ENCODE results near the gene GPR151. TPM values are rescaled to one million over a fixed set of nuclear protein-coding genes. Genes with fewer than 3 reads are reported as not detected.

Gene GPR151
- total and polyA plus RNA-seq, 4 donors: 0.06 to 0.20 (median 0.12) TPM

DNA sequence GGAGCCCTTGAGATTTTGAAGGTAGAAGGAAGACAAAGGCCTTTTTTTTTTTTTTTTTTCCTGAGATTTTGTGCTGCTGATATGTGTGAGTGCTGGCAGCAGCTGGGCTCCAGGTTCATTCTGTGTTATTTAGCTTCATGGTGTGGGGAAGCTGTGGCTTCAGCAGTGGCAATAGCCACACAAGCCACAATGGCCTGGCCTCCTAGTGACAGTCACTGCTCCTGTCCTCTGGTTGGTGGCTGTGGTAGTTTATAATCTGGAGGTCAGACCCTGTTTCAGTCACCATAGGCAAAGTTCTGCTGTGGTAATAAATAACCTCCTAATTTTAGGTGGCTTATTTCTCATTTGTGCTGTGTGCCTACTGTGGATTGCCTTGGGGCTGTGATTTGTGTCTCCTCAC, 28.2 kb upstream of the GPR151 start:
- Histone ChIP-seq H3K4me3 (ENCODE audit: low read depth, low read length) (no peak overlapping the region), H3K4me1 (ENCODE audit: control insufficient read depth, insufficient read depth, low read length) (peaks cover 6% of the 10 kb centered on the region)
- DNase-seq (ENCODE audit: low read depth in 4 of 6, low spot score in 6 of 6): no peak

DNA sequence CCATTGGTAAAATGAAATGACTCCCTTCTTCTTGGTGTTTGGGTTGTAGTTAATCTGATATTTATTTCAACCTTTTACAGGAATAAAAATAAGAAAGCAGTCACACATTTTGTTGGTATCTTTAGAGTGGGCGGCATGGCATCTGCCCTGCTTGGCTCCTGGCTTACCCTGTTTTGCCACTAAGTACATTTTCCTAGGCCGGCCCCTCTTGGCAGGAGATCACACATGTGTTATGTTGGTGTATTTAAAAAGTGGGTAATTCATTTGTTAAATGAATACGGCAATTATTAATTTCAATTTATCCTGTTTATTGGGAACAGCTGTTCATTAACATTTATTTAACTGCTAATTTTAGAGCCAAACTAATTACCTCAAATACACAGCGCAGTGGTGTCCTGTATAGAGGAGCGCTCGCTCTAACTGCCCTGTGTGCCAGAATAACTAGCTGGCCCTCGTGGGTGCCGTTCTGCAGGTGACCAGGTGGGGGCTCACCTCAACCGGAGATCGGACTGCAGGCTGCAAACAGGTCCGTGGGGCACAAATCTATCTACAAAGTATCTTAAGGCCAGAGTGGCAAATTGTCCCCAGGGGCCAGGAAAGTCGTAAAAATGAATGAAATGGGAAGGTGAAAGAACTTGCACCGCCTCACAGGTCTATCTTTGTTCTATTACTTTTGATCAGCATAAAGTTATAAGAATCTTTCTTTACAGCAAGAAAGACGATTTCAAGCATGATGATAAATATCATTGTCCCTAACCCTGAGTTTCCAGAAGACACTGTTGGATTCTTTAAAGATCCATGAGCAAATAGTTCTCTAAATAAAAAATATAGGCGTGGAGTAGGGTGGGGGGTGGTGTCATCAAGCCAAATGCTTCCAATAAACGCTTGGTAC, 26.2 kb upstream of the GPR151 start:
- Histone ChIP-seq H3K27me3 (ENCODE audit: control insufficient read depth, insufficient read depth, low read length) (no peaks in the 10 kb centered on the region), H3K27ac (ENCODE audit: low read depth, low read length) (no peak overlapping the region), H3K4me1 (ENCODE audit: control insufficient read depth, insufficient read depth, low read length) (peaks cover 6% of the 10 kb centered on the region), H3K9me3 (ENCODE audit: control insufficient read depth, insufficient read depth, low read length) (no peaks in the 10 kb centered on the region), H3K36me3 (ENCODE audit: control insufficient read depth, insufficient read depth, low read length) (no peaks in the 10 kb centered on the region), H3K4me3 (ENCODE audit: low read depth, low read length) (no peak overlapping the region)
- DNase-seq (ENCODE audit: low read depth in 4 of 6, low spot score in 6 of 6): peak; percentile 49 to 94 (median 56)
- 7% methylated on average over 6 of the region's 16 CpGs for WGBS (ENCODE audit: insufficient coverage)

More for the DNA sequence above, 28.2 kb upstream of the GPR151 start:
- no peak overlapping the region for H3K27ac ChIP-seq (ENCODE audit: low read depth, low read length)
- H3K36me3 ChIP-seq (ENCODE audit: control insufficient read depth, insufficient read depth, low read length): no peaks in the 10 kb centered on the region
- H3K9me3 ChIP-seq (ENCODE audit: control insufficient read depth, insufficient read depth, low read length): no peaks in the 10 kb centered on the region
- no peaks in the 10 kb centered on the region for H3K27me3 ChIP-seq (ENCODE audit: control insufficient read depth, insufficient read depth, low read length)

DNA sequence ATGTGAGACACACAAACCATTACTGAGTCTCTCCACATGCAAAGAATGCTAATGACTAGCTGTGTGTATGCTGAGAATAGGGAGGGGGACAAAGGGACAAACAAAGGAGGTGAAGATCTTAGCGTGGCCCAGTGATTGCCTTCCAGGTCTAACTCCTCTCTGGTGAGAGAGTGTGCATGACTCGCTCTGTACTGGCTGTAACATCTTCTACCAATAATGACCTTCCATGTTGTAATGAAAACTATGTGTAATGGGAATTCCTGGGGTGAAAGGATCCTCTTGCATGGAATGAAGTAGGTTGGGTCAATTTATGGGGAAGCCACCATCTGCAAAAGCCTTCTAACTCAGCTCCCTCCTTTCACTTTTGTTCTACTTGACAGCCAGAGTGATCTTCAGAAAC, 24.4 kb upstream of the GPR151 start:
- no peak for DNase-seq (ENCODE audit: low read depth in 4 of 6, low spot score in 6 of 6)
- 40% methylated on average over 1 of the region's 2 CpGs for WGBS (ENCODE audit: insufficient coverage)
- Histone ChIP-seq H3K4me3 (ENCODE audit: low read depth, low read length) (no peak overlapping the region), H3K9me3 (ENCODE audit: control insufficient read depth, insufficient read depth, low read length) (no peaks in the 10 kb centered on the region), H3K4me1 (ENCODE audit: control insufficient read depth, insufficient read depth, low read length) (peaks cover 6% of the 10 kb centered on the region), H3K36me3 (ENCODE audit: control insufficient read depth, insufficient read depth, low read length) (no peaks in the 10 kb centered on the region), H3K27me3 (ENCODE audit: control insufficient read depth, insufficient read depth, low read length) (no peaks in the 10 kb centered on the region), H3K27ac (ENCODE audit: low read depth, low read length) (no peak overlapping the region)

DNA sequence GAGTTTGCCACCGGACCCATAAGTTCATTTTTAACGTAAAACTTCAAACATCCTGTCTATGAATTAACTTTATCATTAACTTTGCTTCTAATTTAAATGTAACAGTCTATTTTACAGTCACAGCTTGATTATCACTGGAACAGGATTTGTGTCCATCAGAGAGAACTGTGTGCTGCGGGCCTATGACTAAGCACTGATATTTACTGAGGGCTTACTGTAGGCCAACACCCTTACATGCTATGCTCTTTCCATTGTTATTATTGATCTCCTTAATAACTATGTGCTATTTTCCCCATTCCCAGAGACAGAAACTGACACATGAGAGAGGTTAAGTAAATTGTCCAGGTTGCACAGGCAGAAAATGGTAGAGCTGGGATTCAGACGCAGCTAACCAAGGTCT, 24.0 kb upstream of the GPR151 start:
- Histone ChIP-seq H3K4me1 (ENCODE audit: control insufficient read depth, insufficient read depth, low read length) (peaks cover 6% of the 10 kb centered on the region), H3K9me3 (ENCODE audit: control insufficient read depth, insufficient read depth, low read length) (no peaks in the 10 kb centered on the region), H3K4me3 (ENCODE audit: low read depth, low read length) (no peak overlapping the region), H3K27me3 (ENCODE audit: control insufficient read depth, insufficient read depth, low read length) (no peaks in the 10 kb centered on the region), H3K36me3 (ENCODE audit: control insufficient read depth, insufficient read depth, low read length) (no peaks in the 10 kb centered on the region), H3K27ac (ENCODE audit: low read depth, low read length) (no peak overlapping the region)
- WGBS (ENCODE audit: insufficient coverage): no CpG with 5 or more reads among the region's 4 CpGs
- DNase-seq (ENCODE audit: low read depth in 4 of 6, low spot score in 6 of 6): no peak

DNA sequence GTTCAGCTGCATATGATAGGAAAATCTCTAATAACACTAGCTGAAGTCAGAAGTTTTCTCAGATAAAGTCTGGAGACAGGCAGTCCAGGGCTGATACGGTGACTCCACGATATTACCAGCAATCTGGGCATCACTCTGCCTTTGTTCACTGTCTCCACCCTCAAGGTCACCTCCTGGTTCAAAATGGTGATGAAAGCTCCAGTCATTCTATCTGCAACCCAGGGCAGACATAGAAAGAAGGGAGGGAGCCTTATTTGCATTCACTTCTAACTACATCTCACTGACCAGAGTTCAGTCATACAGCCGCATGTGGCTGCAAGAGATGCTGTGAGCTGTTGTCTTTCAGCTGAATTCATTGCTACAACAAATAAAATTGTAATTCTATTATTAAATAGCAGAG, 22.4 kb upstream of the GPR151 start:
- WGBS (ENCODE audit: insufficient coverage): no CpG with 5 or more reads among the region's 3 CpGs
- no peak for DNase-seq (ENCODE audit: low read depth in 4 of 6, low spot score in 6 of 6)
- no peaks in the 10 kb centered on the region for H3K9me3 ChIP-seq (ENCODE audit: control insufficient read depth, insufficient read depth, low read length)
- H3K36me3 ChIP-seq (ENCODE audit: control insufficient read depth, insufficient read depth, low read length): no peaks in the 10 kb centered on the region
- H3K27me3 ChIP-seq (ENCODE audit: control insufficient read depth, insufficient read depth, low read length): no peaks in the 10 kb centered on the region
- H3K4me3 ChIP-seq (ENCODE audit: low read depth, low read length): no peak overlapping the region
- peaks cover 6% of the 10 kb centered on the region for H3K4me1 ChIP-seq (ENCODE audit: control insufficient read depth, insufficient read depth, low read length)
- no peak overlapping the region for H3K27ac ChIP-seq (ENCODE audit: low read depth, low read length)

DNA sequence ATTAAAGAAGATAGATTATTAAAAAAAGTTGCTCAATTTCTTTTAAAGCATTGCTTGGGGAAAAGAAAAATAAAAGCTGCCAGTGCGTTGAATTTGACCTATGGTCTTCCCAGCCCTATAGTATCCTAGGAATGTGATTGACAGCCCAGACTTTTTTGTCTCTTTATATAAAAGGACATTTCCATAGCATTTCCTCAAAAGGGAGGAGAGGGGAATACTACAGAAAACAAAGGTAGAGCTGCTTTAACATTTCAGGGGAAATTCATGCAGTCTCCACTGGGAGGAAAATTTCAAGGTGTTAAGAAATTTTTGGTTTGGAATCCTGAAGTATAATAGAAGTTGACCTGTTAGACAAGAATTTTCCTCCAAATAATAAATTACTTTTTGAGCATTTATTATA, 17.9 kb upstream of the GPR151 start:
- no peak overlapping the region for H3K4me3 ChIP-seq (ENCODE audit: low read depth, low read length)
- H3K36me3 ChIP-seq (ENCODE audit: control insufficient read depth, insufficient read depth, low read length): no peaks in the 10 kb centered on the region
- no peak for DNase-seq (ENCODE audit: low read depth in 4 of 6, low spot score in 6 of 6)
- WGBS (ENCODE audit: insufficient coverage): no CpG with 5 or more reads among the region's 1 CpG
- no peaks in the 10 kb centered on the region for H3K4me1 ChIP-seq (ENCODE audit: control insufficient read depth, insufficient read depth, low read length)
- H3K9me3 ChIP-seq (ENCODE audit: control insufficient read depth, insufficient read depth, low read length): no peaks in the 10 kb centered on the region
- H3K27me3 ChIP-seq (ENCODE audit: control insufficient read depth, insufficient read depth, low read length): no peaks in the 10 kb centered on the region
- no peak overlapping the region for H3K27ac ChIP-seq (ENCODE audit: low read depth, low read length)

DNA sequence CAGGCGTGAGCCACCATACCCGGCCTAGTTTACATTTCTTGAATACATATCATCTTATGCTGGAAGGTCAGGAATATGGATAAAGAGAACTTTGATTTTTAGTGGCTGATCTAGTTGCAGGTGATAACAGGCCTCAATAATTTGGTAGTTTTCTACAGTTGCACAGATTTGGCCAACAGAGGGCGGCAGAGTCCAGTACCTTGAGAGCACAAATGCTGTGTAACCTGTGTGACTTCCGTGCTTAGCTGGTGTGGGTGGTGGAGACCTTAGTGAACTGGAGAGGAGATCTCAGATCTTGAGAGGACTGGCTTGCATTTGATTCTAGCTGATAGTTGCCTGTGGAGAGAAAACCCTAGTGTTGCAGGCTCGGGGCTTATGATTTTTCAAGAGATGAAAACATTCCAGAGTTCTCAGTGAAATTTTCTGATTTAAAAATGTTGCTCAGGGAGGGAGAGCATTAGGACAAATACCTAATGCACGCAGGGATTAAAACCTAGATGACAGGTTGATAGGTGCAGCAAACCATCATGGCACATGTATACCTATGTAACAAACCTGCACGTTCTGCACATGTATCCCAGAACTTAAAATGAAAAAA, 17.4 kb upstream of the GPR151 start:
- Histone ChIP-seq H3K27me3 (ENCODE audit: control insufficient read depth, insufficient read depth, low read length) (no peaks in the 10 kb centered on the region), H3K36me3 (ENCODE audit: control insufficient read depth, insufficient read depth, low read length) (no peaks in the 10 kb centered on the region), H3K4me1 (ENCODE audit: control insufficient read depth, insufficient read depth, low read length) (no peaks in the 10 kb centered on the region), H3K4me3 (ENCODE audit: low read depth, low read length) (no peak overlapping the region), H3K27ac (ENCODE audit: low read depth, low read length) (no peak overlapping the region), H3K9me3 (ENCODE audit: control insufficient read depth, insufficient read depth, low read length) (no peaks in the 10 kb centered on the region)
- peak; percentile 60 to 95 (median 76) for DNase-seq (ENCODE audit: low read depth in 4 of 6, low spot score in 6 of 6)
- WGBS (ENCODE audit: insufficient coverage): 16% methylated on average over 3 of the region's 7 CpGs

DNA sequence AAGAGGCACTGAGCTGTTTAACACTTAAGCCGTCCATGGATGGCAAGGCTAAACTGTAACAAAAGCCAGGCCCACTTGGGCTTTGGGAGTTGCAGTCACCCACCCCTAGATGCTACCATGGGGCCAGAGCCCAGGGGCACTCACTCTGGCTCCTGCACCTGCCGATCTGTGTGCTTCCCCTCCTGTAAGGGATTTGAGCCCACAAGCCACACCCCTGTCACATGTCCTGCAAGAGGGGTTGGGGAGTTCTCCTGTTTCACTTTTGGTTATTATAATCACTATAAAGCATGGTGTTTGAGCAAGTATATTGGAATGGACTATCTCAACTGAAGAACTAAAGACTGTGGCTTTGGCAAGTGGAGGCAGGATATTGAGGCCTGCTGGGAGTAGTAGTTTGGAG, 14.0 kb upstream of the GPR151 start:
- Histone ChIP-seq H3K4me3 (ENCODE audit: low read depth, low read length) (no peak overlapping the region), H3K9me3 (ENCODE audit: control insufficient read depth, insufficient read depth, low read length) (no peaks in the 10 kb centered on the region), H3K27ac (ENCODE audit: low read depth, low read length) (no peak overlapping the region), H3K36me3 (ENCODE audit: control insufficient read depth, insufficient read depth, low read length) (no peaks in the 10 kb centered on the region), H3K27me3 (ENCODE audit: control insufficient read depth, insufficient read depth, low read length) (no peaks in the 10 kb centered on the region), H3K4me1 (ENCODE audit: control insufficient read depth, insufficient read depth, low read length) (no peaks in the 10 kb centered on the region)
- no peak for DNase-seq (ENCODE audit: low read depth in 4 of 6, low spot score in 6 of 6)
- 100% methylated on average over 1 of the region's 2 CpGs for WGBS (ENCODE audit: insufficient coverage)

DNA sequence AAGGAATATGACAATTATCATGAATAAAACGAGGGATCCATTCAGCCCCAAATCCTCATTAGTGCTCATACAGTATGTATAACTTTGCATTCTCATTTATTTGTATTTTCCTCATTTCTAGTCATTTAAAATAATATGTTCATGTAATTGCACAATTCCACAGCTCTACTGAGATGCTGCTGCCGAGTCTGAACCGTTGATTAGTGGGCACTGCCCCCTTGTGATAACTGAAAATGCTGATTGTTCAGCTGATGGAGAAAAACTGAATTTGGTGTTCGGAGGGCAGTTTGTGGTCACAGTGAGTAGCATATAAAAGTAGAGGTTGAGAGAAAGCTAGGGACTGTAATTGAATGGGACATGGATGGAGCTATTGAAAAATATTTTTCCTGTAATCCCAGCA, 12.2 kb upstream of the GPR151 start:
- Histone ChIP-seq H3K4me3 (ENCODE audit: low read depth, low read length) (no peak overlapping the region), H3K27ac (ENCODE audit: low read depth, low read length) (no peak overlapping the region), H3K4me1 (ENCODE audit: control insufficient read depth, insufficient read depth, low read length) (no peaks in the 10 kb centered on the region), H3K36me3 (ENCODE audit: control insufficient read depth, insufficient read depth, low read length) (no peaks in the 10 kb centered on the region), H3K9me3 (ENCODE audit: control insufficient read depth, insufficient read depth, low read length) (no peaks in the 10 kb centered on the region), H3K27me3 (ENCODE audit: control insufficient read depth, insufficient read depth, low read length) (no peaks in the 10 kb centered on the region)
- DNase-seq (ENCODE audit: low read depth in 4 of 6, low spot score in 6 of 6): peak in 2 of 6 donors; percentile 37 to 74
- WGBS (ENCODE audit: insufficient coverage): 74% methylated on average over 3 of the region's 4 CpGs

DNA sequence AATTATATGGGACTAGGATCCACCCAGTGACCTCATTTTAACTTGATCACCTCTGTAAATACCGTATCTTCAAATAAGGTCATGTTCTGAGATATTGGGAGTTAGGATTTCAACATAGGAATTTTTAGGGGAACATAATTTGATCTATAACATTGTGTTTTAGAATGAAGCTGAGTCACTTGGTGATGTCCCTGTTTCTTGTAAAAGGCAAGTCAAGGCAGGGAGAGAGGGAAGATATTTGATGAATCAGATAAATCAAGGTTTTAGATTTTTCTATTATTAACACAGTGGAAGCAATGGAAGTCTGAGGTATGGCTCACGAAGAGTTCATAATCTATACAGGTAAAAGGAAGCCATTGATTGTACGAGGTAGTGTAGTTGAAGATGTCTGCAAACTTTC, 11.8 kb upstream of the GPR151 start:
- Histone ChIP-seq H3K4me3 (ENCODE audit: low read depth, low read length) (no peak overlapping the region), H3K27ac (ENCODE audit: low read depth, low read length) (no peak overlapping the region), H3K9me3 (ENCODE audit: control insufficient read depth, insufficient read depth, low read length) (no peaks in the 10 kb centered on the region), H3K36me3 (ENCODE audit: control insufficient read depth, insufficient read depth, low read length) (no peaks in the 10 kb centered on the region), H3K4me1 (ENCODE audit: control insufficient read depth, insufficient read depth, low read length) (no peaks in the 10 kb centered on the region), H3K27me3 (ENCODE audit: control insufficient read depth, insufficient read depth, low read length) (no peaks in the 10 kb centered on the region)
- 80% methylated on average over 1 of the region's 3 CpGs for WGBS (ENCODE audit: insufficient coverage)
- no peak for DNase-seq (ENCODE audit: low read depth in 4 of 6, low spot score in 6 of 6)
